ENCODE data around the gene ENO3.
A peak's percentile ranks its signal among the peaks of the same experiment; 100 is the strongest.

The ENO3 gene

DNA sequence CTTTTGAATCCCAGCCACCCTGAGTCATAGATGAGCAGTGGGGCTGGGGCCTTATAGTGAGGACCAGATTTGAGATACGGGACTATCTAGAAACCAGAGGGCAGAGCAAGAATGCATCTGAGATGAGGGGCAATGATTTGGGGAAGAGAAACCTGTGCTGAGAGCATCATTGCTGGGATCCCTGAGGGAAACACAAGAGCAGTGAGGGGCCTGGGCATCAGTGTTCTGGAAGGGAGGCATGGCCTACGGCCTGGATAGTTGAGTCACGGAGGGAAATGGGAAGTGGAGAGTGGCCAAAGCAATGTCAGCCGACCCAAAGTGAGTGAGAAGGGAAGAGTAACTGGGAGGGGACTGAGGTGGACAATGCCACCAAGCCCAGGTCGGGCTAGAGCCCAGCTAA is 31.4 kb downstream of the ENO3 start:
- Mint-ChIP-seq H3K4me1 (ENCODE audit: low read depth in 2 of 2) (peaks cover 27 to 30% of the 10 kb centered on the region in 2 donors), H3K4me3 (no peak overlapping the region), H3K27ac (no peak overlapping the region), H3K9me3 (no peaks in the 10 kb centered on the region), H3K36me3 (ENCODE audit: insufficient read depth) (peaks cover 27% of the 10 kb centered on the region), H3K27me3 (no peaks in the 10 kb centered on the region)
- ATAC-seq (replicated peaks): no peak
- DNase-seq: no peak

DNA sequence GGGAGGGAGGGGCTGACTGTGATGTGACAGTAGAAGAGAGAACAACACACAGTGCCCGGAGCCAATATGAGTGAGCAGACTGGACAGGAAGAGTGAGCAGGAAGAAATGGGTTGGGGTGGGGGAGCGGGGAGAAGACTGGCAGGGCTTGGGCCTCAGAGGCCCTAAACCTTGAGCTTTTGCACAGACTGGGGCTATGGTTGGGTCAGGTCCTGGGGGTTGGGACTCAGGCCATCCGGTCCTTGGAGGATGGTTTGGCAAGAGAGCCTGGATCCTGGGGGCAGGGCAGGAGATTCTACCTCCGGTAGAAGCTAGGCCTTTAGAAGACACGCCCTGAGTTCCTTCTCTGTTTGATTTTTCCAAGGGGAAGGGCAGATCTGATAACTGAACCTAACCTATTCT is 35.5 kb downstream of the ENO3 start:
- Mint-ChIP-seq H3K9me3 (no peaks in the 10 kb centered on the region), H3K4me3 (peak overlapping the region; percentile 85 to 91), H3K27ac (peak overlapping the region; percentile 92 to 93), H3K4me1 (ENCODE audit: low read depth in 2 of 2) (peaks cover 35 to 40% of the 10 kb centered on the region in 2 donors), H3K36me3 (ENCODE audit: insufficient read depth) (peaks cover 15% of the 10 kb centered on the region), H3K27me3 (no peaks in the 10 kb centered on the region)
- ATAC-seq (replicated peaks): no peak
- no peak for DNase-seq

- ATAC-seq (replicated peaks) (peak; percentile 92), DNase-seq (peak; percentile 82 to 83 (median 83))
- no peaks in the 10 kb centered on the region for H3K9me3 Mint-ChIP-seq
- peaks cover 35 to 40% of the 10 kb centered on the region in 2 donors for H3K4me1 Mint-ChIP-seq (ENCODE audit: low read depth in 2 of 2)
- peak within 1 kb of the TSS; percentile 92 to 93 for H3K27ac Mint-ChIP-seq
- H3K36me3 Mint-ChIP-seq (ENCODE audit: insufficient read depth): peaks cover 12% of the 10 kb centered on the region
- H3K4me3 Mint-ChIP-seq: peak within 1 kb of the TSS; percentile 85 to 91
- no peaks in the 10 kb centered on the region for H3K27me3 Mint-ChIP-seq
These were observed 36.2 kb downstream of the ENO3 start, which contains the start of gene CAMTA2 for GRCh38 chr17:4986951-4987766. CAMTA2 (minus strand) TSS chr17:4987675; CDS start chr17:4986222, 1,453 bp downstream.

DNA sequence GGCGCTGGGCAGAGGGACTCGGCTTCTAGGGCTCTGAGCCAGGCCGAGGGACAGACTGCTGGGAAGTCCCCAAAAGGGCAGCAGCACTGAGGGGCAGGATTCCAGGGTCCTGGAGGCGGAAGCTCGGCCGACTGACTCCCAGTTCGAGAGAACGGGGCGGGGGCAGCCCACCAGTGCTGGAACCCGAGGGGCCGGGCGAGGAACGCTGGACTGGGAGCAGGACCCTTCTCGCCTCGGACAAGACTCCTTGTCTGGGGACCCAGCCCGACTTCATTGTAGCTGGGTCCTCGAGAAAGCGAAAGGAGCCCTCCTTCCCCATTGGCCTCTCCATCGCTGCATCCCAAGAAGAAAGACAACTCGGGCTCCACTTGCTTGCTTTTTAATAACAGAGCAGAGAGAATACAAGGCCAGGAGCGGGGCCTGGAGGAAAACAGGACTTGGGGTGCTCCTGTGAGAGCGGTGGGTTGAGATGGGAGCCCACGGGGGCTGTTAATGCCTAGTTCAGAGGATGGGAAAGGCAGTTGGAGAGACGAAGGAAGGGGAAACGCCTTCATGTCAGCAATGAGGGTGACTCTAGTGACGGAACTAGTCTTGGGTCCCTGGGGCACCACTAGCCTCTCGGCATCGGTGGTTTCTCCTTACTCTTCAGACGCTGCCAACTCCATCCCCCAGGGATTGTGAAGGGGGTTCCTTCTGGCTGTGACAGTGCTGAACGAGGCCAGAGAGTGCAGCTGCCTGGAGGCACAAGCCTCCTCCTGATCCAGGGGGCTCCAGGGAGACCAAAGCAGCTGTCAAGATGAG is 37.0 kb downstream of the ENO3 start:
- Mint-ChIP-seq H3K4me1 (ENCODE audit: low read depth in 2 of 2) (peaks cover 35 to 40% of the 10 kb centered on the region in 2 donors), H3K4me3 (peak overlapping the region; percentile 85 to 91), H3K9me3 (no peaks in the 10 kb centered on the region), H3K36me3 (ENCODE audit: insufficient read depth) (peaks cover 11% of the 10 kb centered on the region), H3K27me3 (no peaks in the 10 kb centered on the region), H3K27ac (peak overlapping the region; percentile 92 to 93)
- no peak for DNase-seq
- ATAC-seq (replicated peaks): peak; percentile 12

- Mint-ChIP-seq H3K4me3 (no peak overlapping the region), H3K27me3 (no peaks in the 10 kb centered on the region), H3K4me1 (ENCODE audit: low read depth in 2 of 2) (peaks cover 20 to 23% of the 10 kb centered on the region in 2 donors), H3K36me3 (ENCODE audit: insufficient read depth) (peaks cover 6% of the 10 kb centered on the region), H3K9me3 (no peaks in the 10 kb centered on the region), H3K27ac (no peak overlapping the region)
- DNase-seq (no peak), ATAC-seq (replicated peaks) (no peak)
These were observed 43.2 kb downstream of the ENO3 start for GRCh38 chr17:4994081-4994595.

DNA sequence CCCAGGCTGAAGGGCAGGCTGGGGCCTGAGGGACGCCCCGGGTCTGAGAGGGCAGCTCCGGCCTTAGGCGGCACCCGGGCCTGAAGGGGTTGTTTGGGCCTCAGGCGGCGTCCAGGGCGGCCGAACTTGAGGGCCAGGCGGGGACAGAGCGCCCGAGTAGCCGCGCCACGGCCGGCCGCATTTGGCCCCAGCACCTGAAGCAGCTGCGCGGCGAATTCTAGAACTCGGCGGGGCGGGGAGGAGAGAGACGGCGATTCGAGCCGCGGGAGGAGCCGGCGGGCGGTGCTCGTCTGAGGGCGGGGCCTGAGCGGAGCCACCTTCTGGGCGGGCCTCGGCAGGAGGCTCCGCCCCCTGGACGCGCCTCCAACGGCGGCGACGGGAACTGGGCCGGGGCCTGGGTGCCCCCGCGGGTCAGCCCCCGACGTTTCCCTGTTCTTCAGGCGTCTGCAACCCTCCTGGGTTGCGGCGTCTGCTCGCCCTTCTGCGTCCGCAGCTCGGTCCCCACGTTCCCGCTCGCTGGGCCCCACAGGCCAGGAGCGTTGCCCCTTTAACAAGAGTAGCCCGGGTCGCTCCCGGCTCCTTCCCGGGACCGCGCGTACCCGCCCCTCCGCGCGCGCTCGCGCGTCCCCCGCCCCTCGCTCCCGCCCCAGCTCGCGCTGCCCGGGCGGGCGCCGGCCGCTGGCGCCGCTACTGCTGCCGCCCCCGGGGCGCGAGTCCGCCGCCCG is 46.5 kb downstream of the ENO3 start, which contains the start of the genes INCA1 and KIF1C:
Gene INCA1, minus strand, starts transcription at position 221 of the 725 bp plus-strand sequence. CDS start 3,085 bp downstream, outside the sequence.
Gene KIF1C, plus strand, starts transcription at position 649 of the 725 bp plus-strand sequence. CDS start 2,297 bp downstream, outside the sequence.
- Mint-ChIP-seq H3K9me3 (no peaks in the 10 kb centered on the region), H3K4me3 (peak within 1 kb of the TSS; percentile 86 to 88), H3K36me3 (ENCODE audit: insufficient read depth) (peaks cover 8% of the 10 kb centered on the region), H3K27ac (peak within 1 kb of the TSS; percentile 83 to 90), H3K4me1 (ENCODE audit: low read depth in 2 of 2) (peaks cover 25 to 32% of the 10 kb centered on the region in 2 donors), H3K27me3 (no peaks in the 10 kb centered on the region)
- ATAC-seq (replicated peaks) (peak; percentile 93), DNase-seq (peak; percentile 86 to 92 (median 89))

GRCh38 chr17:4998027-4998731 is 47.3 kb downstream of the ENO3 start:
- DNase-seq (no peak), ATAC-seq (replicated peaks) (no peak)
- H3K4me3 Mint-ChIP-seq: peak overlapping the region; percentile 86 to 88
- peaks cover 25 to 32% of the 10 kb centered on the region in 2 donors for H3K4me1 Mint-ChIP-seq (ENCODE audit: low read depth in 2 of 2)
- no peaks in the 10 kb centered on the region for H3K9me3 Mint-ChIP-seq
- H3K27ac Mint-ChIP-seq: peak overlapping the region; percentile 16 to 69
- H3K27me3 Mint-ChIP-seq: no peaks in the 10 kb centered on the region
- H3K36me3 Mint-ChIP-seq (ENCODE audit: insufficient read depth): peaks cover 12% of the 10 kb centered on the region

GRCh38 chr17:4998732-4999429 is 48.0 kb downstream of the ENO3 start:
- Mint-ChIP-seq H3K4me3 (peak overlapping the region; percentile 86 to 88), H3K9me3 (no peaks in the 10 kb centered on the region), H3K4me1 (ENCODE audit: low read depth in 2 of 2) (peaks cover 25 to 32% of the 10 kb centered on the region in 2 donors), H3K27ac (peak overlapping the region; percentile 16 to 69), H3K27me3 (no peaks in the 10 kb centered on the region), H3K36me3 (ENCODE audit: insufficient read depth) (peaks cover 14% of the 10 kb centered on the region)
- DNase-seq: no peak
- ATAC-seq (replicated peaks): no peak

DNA sequence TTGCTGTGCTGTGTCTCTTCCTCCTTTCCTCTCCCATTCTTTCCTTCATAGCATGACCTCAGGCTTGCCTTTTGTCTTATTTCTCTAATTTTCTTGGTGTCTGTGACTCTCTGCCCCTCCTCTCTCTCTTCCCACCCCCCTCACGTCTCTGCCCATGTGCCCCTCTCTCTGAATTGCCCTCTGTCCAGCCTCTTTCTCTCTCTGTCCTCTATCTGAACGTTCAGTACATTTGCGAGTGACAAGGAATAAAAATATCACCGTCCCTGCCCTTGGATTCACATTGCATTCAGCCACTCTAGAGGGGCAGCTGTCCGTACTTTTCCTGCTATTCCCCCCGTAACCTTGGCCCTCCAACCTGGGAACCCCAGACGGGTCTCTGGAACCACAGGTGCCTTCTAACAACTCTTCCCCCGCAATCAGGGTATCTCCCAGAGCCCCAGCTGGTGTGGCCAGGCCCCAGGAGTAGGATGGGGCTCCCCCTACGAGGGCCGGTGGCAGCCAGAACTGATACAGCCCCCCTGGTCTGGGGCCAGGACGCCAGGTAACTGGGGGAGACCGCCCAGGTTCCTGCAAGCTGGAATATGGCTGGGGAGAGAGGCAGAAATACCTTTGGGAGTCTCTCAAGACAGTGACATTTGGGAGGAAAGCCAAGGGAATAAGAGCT is 48.6 kb downstream of the ENO3 start:
- Mint-ChIP-seq H3K36me3 (ENCODE audit: insufficient read depth) (peaks cover 14% of the 10 kb centered on the region), H3K4me3 (peak overlapping the region; percentile 86 to 88), H3K4me1 (ENCODE audit: low read depth in 2 of 2) (peaks cover 25 to 32% of the 10 kb centered on the region in 2 donors), H3K27me3 (no peaks in the 10 kb centered on the region), H3K27ac (peak overlapping the region in 1 of 2 donors; percentile 7), H3K9me3 (no peaks in the 10 kb centered on the region)
- DNase-seq (no peak), ATAC-seq (replicated peaks) (no peak)

DNA sequence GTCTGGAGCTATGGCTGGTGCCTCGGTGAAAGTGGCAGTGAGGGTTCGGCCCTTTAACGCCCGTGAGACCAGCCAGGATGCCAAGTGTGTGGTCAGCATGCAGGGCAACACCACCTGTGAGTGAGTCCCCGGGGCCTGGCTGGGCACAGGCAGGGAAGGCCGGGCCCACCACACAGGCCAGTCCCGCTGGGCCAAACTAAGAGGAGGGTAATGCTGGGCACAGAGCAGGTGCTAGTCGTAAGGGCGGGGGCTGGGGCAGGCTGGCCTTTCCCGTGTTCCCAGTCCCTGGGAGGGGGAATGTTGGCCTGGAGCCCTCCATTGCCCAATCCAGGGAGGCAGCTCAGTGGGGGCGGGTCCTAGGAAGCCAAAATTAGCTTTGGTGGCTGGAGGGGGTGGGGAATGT is 49.3 kb downstream of the ENO3 start:
- peaks cover 25 to 32% of the 10 kb centered on the region in 2 donors for H3K4me1 Mint-ChIP-seq (ENCODE audit: low read depth in 2 of 2)
- no peak for DNase-seq
- no peak for ATAC-seq (replicated peaks)
- H3K9me3 Mint-ChIP-seq: no peaks in the 10 kb centered on the region
- H3K36me3 Mint-ChIP-seq (ENCODE audit: insufficient read depth): peaks cover 19% of the 10 kb centered on the region
- no peak overlapping the region for H3K4me3 Mint-ChIP-seq
- no peak overlapping the region for H3K27ac Mint-ChIP-seq
- no peaks in the 10 kb centered on the region for H3K27me3 Mint-ChIP-seq

DNA sequence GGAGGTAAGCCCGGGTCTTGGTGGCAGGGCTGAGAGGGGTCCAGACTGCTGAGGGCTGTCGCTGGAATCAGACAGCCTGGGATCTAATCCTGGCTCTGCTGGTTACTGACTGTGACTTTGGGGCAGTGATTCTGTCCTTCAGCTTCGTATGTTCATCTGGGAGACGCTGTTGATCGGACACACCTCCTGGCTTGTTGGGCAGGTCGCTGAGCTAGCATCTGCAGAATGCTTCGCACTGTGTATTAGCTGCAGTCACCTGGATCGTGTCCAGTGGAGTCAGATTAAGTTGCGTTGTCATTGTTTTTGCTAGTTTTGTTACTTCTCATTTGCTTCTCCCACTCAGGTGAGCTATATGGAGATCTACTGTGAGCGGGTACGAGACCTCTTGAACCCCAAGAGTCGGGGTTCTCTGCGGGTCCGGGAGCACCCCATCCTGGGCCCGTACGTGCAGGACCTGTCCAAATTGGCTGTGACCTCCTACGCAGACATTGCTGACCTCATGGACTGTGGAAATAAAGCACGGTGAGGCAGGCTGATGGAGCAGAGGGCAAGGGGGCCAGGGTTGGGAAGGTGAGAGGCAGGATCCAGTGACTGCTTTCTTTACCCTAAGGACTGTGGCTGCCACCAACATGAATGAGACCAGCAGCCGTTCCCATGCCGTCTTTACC is 51.3 kb downstream of the ENO3 start:
- DNase-seq (no peak), ATAC-seq (replicated peaks) (no peak)
- no peaks in the 10 kb centered on the region for H3K27me3 Mint-ChIP-seq
- peaks cover 22% of the 10 kb centered on the region for H3K36me3 Mint-ChIP-seq (ENCODE audit: insufficient read depth)
- H3K27ac Mint-ChIP-seq: peak overlapping the region in 1 of 2 donors; percentile 44
- H3K4me3 Mint-ChIP-seq: no peak overlapping the region
- no peaks in the 10 kb centered on the region for H3K9me3 Mint-ChIP-seq
- H3K4me1 Mint-ChIP-seq (ENCODE audit: low read depth in 2 of 2): peaks cover 20 to 29% of the 10 kb centered on the region in 2 donors
